HL-60 (cell line): ENCODE measurements around the gene POT1.

ENCODE experiments used
- CTCF ChIP-seq: IDR thresholded peaks from one replicate; pipeline ENCODE4 v1.5.1; 2011; ENCODE audit warnings: low read length, control low read depth, inconsistent platforms; ENCODE audit not compliant: insufficient read depth
- GABPA ChIP-seq: IDR thresholded peaks from 2 replicates; pipeline ENCODE4 v1.6.1; 2012; ENCODE audit warnings: low read depth

- no peak for TF ChIP-seq GABPA
- no peak for TF ChIP-seq CTCF
Measured at GRCh38 chr7:124959676-124960075, 30.1 kb upstream of the POT1 start.
